Activated T-cell treated with anti-CD3 and anti-CD28 coated beads, Interleukin-2, amount 50 U/mL, for 48 hours (primary cell): ENCODE measurements around the gene PLEKHG2.
A peak's percentile ranks its signal among the peaks of the same experiment; 100 is the strongest.

Experiments
- DNase-seq, 2 experiments: peaks; one replicate each; pipeline ENCODE4 v3.0.0-alpha.2; 2020

The PLEKHG2 gene

DNA sequence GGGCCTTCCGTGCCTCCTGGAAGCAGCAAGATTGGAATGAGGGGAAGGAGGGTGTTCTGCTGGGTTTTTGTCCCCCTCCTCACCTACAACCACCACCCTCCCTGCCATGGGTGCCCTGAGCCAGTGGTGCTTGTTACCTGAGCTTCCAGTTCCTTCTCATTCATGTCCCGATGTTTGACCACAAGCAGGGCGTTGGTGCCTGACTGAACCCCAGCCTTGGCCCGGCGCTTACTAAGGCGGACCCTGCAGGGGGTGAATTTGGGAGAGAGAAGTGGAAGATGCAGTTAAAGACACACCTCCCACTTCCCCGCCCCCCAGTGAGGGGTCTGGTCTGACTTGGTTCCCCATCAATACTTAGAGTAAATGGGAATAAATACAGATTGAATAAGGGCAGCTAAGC, 25.9 kb upstream of the PLEKHG2 start:
- no peak for DNase-seq

DNA sequence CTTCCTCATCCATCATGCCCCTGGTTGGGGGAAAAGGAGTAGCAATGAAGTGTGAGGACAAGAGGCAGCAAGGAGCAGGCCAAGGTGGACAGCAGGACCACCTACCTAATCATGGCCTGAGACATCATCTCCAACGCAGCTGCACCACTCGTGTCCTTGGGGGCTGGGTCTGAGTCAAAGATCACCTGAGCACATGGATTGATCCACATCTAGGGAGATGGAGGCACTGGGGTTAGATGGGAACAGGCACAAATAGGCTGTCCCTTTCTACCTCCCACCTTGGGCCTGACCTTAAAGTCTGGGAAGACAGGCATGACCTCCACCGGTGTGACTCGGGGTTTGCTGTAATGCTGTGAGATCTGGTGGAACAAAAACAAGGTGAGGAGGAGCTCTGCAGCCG, 23.8 kb upstream of the PLEKHG2 start:
- DNase-seq = no peak

- no peak for DNase-seq
Measured at GRCh38 chr19:39389631-39390414, 22.6 kb upstream of the PLEKHG2 start.

DNA sequence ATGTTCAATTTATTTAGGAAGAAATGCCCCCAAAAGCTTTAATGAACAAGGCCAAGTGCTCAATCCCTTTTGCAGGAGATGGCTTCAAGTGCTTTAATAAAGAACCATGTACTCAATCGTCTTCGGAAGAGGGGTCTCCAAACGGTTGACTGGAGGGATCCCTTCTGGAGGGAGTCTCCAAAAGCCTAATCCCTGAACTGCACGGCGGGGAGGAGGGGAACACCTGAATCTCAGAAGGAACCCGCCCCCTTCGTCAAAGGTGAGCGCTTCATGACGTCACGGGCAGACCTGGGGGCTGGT, 22.1 kb upstream of the PLEKHG2 start:
- DNase-seq = no peak

DNA sequence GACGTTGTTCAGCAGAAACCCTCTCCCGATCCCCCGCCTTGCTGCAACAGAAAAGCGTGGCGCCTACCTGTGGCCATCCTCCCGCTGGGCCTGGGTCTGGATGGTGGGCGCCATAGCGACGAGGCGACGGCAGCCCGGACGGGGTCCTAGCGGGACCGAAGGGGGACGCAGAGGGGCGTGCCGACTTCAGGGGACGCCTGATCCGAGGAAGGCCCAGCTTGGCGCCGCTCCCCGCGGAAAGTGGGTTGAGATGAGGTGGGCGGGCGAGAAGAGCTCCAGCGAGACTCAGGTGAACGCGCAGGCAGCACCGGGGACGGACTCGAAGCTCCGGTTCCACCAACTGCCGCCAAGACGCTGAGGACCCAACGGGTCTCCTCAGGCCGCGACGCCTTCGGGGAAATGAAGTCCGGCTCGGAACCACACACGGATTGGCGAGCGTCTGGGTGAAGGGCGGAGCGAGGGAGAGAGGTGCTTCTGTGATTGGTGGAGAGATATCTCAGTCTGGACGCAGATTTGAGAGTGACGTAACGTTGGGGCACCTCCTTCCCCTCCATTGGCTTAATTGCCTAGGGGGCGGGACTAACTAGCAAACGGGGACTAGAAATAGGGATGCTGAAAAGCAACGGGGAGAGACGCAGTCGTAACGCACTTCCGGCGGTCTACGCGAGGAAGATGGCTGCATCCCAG, 21.6 kb upstream of the PLEKHG2 start, which contains the start of the genes MED29 and PAF1:
TSS of gene MED29 (plus strand) at position 628 of the 687 bp plus-strand sequence. CDS start at position 673, 45 bp downstream.
TSS of gene PAF1 (minus strand) at position 356 of the 687 bp plus-strand sequence. CDS start at position 114, 242 bp downstream.
- DNase-seq = peak; percentile 95 to 96

GRCh38 chr19:39397360-39398296, 14.8 kb upstream of the PLEKHG2 start:
- peak; percentile 96 for DNase-seq

GRCh38 chr19:39398297-39398864, 14.1 kb upstream of the PLEKHG2 start:
- peak; percentile 77 to 78 for DNase-seq

DNA sequence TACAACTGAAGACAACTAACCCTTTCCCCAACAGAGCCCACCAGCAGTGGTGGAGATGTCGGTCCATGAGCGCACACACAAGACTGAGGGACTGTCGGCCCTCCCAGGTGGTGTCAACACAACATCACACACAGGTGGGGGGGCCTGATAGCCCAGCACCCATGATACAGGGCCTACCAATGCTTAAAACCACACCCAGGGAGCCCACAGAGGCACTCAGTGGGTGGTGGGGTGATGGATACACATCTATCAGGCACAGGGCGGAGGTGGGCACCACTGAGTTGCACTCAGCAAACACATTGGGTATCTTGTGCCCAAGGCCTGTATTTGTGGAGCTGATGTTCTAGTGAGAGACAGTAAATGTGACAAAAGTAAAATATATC, 12.8 kb upstream of the PLEKHG2 start:
- DNase-seq = no peak

- DNase-seq = no peak
Measured at GRCh38 chr19:39400061-39400460, 12.4 kb upstream of the PLEKHG2 start.

DNA sequence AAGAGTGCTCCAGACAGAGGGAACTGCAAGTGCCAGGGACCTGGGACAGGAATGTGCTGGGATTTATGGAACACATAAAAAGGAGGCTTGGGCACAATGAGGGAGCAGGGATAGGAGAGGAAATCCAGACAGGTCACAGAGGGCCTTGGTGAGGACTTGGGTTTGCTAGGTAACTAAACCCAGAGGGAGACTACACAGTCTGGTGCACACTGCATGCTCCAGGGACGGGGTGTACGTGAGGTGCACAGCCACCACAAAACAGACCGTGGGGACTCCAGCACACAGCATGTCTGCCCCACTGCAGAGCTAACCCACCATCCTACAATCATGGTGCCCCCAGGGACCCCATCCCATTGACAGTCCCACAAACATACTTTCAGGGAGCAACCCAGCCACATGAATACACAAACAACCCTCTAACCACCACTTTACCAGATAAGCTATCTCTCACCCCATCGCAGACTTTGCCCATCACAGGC, 11.4 kb upstream of the PLEKHG2 start:
- no peak for DNase-seq

DNA sequence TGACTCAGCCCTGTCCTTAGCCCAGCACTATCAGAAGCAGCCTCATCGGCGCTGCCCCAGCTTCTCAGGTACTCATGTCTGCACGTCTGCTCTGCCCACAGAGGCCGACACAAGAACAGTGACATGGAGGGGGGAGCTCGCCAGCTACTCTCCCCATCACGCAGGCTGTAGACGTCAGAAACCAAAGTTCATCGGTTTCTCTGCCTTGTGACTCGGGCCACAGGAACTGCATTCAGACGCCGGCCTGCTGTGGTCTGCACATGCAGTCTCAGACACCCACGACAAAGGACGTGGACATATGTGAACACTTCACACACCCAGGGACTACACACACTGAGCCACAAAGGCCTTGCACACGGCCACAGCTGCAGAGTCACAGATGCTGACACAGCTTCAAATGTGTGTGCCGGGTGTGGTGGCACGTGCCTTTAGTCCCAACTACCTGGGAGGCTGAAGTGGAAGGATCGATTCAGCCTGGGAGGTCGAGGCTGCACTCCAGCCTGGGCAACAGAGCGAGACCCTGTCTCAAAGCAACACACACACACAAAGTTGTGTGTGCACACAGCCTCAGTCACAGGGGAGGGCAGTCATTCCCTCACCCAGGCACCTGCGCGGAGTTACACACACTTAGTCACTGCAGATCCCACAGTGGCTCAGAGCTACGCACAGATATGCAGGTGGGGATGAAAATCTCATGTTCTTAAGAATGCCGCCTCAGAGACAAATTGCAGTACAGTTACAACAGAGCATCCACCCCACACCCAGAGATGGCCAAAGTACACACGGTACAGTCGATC, 10.7 kb upstream of the PLEKHG2 start:
- DNase-seq = peak; percentile 86 to 88

DNA sequence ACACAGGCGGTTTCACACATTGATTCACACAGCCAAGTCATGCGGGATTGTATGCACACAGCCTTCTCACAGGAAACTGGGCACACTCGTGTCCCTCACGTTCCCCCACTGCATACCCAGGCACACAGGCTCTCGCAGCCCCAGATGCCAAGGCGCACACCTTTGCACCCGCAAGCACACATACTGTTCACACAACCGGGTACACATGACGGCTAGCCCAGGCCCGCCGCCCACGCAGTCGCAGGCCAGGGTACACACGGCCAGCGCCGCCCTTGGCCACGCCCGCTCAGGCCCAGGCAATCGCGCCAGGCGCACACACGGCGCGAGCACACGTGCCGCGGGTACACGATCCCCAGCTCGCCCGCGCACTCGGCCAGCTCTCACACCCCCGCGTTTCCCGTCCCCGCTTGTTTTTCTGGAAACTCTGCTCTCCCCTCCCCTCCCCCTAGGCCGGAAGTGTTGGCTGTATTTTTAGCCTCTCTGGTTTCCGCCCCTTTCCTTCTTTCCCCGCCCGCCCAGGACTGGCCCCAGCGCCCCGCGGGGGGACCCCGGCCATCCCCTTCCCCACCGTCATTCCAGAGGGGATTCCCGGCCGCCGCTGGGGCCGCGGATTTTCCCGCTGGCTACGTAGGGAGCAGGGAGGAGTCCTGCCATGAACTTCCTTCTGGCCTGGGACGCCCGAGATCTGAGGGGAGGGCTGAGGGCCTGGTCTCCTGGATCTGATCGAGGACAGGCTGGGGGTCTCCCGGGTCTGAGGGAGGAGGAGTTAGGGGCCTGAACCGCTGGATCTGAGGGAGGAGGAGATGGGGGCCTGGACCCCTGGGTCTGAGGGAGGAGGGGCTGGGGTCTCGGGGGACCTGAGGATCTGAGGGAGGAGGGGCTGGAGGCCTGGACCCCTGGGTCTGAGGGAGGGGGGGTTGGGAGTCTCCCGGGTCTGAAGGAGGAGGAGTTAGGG, 9.8 kb upstream of the PLEKHG2 start:
- peak; percentile 89 to 90 for DNase-seq

- peak; percentile 96 to 97 for DNase-seq
Measured at GRCh38 chr19:39403331-39404312, 8.8 kb upstream of the PLEKHG2 start.

DNA sequence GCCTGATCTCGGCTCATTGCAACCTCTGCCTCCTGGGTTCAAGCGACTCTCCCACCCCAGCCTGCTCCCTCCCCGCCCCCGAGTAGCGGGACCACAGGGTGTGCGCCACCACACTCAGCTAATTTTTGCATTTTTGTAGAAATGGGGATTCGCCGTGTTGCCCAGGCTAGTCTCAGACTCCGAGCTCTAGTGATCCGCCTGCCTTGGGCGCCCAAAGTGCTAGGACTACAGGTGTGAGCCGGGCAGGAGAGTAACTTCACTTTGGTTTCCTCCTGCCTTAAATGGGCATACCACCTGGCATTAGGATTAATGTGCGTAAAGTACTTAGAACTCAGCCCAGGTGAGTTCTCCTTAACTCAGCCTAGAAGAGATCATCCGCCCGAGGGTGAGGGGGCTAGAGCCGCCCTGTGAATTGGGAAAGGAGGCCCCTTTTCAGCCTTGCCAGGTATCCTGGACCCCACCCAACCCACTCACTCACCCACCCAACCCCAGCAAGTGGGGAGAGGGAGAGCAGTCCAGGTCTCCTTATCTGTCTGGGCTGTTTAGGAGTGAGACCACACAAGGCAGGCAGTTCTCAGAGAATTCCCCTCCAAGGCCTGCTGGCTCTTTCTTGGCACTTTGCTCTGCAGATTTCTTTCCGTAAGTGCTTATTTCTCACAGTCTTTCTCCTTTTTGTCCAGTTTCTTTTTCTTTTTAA, 7.1 kb upstream of the PLEKHG2 start:
- no peak for DNase-seq

DNA sequence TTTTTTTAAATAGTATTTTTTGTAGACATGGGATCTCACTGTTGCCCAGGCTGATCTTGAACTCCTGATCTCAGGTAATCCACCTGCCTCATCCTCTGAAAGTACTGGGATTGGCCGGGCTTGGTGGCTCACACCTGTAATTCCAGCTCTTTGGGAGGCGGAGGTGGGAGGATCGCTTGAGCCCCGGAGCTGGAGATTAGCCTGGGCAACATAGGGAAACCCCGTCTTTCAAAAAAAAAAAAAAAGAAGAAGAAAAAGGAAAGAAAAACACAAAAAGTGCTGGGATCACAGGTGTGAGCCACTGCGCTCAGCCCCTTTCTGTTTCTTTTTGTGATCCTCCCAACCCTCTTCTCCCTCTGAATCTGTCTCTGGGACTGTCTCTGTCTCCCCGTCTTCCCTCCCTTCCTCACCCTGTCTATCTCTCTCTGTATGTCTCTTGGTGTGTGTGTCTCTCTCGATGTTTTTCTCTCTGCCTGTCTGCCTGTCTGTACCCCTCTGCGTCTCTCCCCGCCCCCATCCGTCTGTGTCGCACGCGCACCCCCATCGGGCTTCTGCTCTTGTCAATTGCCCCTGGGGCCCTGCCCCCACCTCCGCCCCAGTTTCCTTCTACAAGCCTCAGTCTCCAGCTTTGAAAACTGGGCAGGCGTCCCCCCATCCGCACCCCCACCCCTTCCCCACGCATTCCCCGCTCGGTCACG, 6.4 kb upstream of the PLEKHG2 start:
- DNase-seq = peak; percentile 91

DNA sequence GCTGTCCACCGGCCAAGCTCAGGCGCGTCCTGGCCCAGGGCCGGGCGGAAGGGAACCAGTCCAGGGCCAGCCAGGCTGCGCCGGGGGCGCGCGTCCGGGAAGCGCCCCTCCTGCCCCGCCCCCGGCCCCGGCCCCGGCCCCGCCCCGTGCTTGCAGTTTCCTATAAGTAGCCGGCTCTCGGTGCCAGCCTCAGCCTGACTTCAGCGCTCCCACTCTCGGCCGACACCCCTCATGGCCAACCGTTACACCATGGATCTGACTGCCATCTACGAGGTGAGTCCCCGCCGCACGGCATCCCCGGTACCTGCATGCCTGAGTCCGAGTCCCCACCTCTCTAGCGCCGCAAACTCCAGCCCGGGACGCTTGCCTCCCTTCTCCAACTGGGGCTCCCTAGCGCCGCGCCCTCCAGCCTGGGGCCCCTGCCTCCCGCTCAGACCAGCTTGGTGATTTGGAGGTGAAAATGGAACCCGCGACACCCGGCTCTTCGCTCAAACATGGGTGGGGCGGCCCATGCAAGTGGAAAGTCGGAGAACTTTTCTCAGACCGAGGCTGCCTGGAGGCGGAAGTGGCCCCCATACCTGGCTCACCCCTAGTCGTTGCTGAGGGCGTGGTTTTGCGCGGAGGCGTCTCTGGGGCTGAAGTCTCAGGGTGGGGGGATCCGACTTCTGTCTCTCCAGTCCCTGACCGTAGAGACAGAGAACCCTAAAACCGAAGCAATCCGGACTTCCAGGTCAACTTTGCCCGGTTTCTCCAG, 5.6 kb upstream of the PLEKHG2 start, which contains the start of gene ZFP36:
TSS of gene ZFP36 (plus strand) at position 192 of the 754 bp plus-strand sequence. CDS start at position 250, 58 bp downstream.
- DNase-seq = peak; percentile 93

GRCh38 chr19:39407410-39407659, 5.1 kb upstream of the PLEKHG2 start:
- DNase-seq = no peak
